NOMO-1 treated with dmso at 0.1 percent for 144 hours (cell line): ENCODE measurements around the gene CDON.

Experiments
- DNase-seq: peaks from one replicate; lab custom pipeline; 2025; ENCODE audit not compliant: unreplicated experiment; lab: John Stamatoyannopoulos, UW

The CDON gene

DNA sequence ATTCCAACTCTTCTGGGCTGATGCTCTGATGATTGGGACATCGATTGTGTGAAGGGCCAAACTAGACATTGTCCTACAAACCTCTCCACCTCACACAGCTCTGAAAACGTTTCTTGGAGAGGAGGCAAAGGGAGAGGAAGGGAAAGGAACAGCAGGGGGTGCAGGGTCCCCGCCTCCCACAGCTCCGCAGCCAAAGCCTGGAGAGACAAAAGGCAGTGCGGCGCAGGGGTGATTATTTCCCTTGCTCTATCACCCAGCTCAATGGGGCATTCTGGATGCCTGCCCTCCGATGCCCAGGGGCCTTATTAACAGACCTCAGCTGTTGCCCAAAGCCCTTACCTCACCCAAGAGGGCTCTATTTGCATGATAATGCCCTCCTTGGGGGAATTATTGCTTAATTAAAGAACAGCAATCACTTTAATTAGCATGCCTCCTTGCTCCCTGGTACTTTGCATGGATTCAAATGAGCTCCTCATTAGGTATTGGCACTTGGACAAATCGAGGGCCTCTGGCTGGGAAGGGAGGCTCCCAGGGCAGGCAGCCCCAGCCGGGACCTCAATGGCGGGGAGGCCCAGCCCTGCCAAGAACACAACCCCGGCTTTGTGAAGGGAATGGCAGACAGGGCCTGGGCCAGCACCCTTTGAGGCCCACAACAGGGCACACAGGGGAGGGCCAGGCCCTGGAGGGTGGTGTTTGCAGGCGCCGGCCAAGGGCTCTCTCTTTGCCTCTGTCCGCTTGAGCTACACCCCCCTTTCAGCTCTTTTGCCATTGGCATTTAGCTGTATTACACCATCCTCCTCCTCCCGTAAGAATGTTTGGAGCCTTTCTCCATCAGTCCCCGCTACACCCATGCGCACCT lies 19.8 kb upstream of the CDON start:
- no peak for DNase-seq

- DNase-seq, result no peak
Observed at GRCh38 chr11:126081915-126082250, 19.2 kb upstream of the CDON start.

GRCh38 chr11:126080161-126080941 lies 17.7 kb upstream of the CDON start:
- DNase-seq, result no peak

GRCh38 chr11:126079621-126080124 lies 17.0 kb upstream of the CDON start:
- no peak for DNase-seq

GRCh38 chr11:126076641-126077040 lies 14.0 kb upstream of the CDON start:
- no peak for DNase-seq

- no peak for DNase-seq
Observed at GRCh38 chr11:126072801-126073594, 10.3 kb upstream of the CDON start.

DNA sequence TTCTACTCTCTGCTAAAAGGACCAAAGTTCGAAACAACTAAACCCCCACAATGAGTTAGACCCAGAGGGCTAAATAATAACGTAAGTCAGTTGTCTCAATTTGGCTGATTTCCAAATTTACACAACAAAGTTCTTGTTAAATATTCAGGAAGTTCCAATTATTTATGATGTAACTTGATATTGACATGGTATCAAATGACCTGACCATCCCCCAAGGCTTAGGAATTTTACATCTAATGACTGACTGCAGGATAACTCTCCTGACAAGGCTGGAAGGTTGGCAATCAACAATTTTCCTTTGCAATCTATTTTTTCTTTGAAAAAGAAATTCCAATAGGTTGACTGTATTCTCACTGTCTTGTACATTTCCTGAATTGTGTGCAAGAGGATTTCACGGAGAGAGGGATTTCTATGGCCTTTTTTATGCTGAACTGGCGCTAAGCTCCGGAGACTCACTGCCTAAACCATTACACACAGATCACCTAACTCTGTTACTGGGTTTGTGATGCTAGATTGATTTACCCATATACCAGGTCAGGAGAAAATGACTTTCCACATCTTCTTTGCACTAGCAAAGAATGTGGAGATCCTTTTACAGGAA lies 9.6 kb upstream of the CDON start:
- no peak for DNase-seq

GRCh38 chr11:126063507-126063852 lies 814 bp upstream of the CDON start:
- no peak for DNase-seq

GRCh38 chr11:126061707-126062678 lies 673 bp downstream of the CDON start:
- DNase-seq, result no peak

DNA sequence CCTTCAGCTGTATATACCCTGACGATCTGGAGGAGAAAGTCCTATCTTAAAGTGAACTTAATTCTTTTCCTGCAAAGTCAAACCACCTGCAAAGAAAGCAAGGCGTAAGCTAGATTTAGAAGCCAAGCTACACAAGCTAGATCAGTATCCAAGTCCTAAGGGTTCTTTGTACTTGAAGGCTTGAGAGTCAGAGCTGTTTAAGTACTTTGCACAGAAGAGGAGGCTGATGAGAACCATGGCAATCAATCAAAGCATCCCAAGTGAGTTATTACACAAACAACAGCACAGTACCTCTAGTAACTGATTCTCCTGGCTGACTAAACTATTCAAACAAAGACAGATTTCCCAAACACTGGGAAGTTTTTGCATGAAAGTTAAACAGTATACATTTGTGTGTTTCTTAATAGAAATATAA lies 1.9 kb downstream of the CDON start:
- DNase-seq, result no peak

DNA sequence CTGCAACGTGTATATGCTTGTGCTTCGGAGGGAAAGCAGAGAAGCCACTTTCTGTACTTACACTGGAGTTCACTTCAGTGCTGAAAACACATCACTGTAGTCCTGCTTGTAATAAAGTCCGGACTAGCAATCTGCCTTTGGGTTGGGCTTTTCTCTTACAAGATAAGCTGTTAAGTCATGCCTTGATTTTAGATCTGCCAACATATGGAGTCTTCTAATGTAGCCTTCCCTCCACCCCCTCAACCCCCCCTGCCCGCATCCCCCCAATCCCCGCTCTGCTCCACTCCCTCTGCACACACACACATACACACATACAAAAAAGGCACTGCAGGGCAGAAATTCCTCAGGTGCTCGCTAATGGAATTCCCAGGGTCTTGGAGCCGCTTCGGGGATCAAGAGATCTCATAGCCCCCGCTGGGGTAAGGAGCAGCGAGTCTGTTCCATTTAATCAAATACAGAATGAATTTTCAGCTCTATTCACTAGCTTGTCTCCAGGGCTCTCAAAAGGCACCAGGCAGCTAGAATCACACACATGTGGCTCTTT lies 3.4 kb downstream of the CDON start:
- DNase-seq, result no peak

GRCh38 chr11:126058105-126058874 lies 4.4 kb downstream of the CDON start:
- no peak for DNase-seq

- no peak for DNase-seq
Observed at GRCh38 chr11:126054882-126055281, 7.8 kb downstream of the CDON start.

GRCh38 chr11:126054408-126054807 lies 8.3 kb downstream of the CDON start:
- DNase-seq, result no peak

DNA sequence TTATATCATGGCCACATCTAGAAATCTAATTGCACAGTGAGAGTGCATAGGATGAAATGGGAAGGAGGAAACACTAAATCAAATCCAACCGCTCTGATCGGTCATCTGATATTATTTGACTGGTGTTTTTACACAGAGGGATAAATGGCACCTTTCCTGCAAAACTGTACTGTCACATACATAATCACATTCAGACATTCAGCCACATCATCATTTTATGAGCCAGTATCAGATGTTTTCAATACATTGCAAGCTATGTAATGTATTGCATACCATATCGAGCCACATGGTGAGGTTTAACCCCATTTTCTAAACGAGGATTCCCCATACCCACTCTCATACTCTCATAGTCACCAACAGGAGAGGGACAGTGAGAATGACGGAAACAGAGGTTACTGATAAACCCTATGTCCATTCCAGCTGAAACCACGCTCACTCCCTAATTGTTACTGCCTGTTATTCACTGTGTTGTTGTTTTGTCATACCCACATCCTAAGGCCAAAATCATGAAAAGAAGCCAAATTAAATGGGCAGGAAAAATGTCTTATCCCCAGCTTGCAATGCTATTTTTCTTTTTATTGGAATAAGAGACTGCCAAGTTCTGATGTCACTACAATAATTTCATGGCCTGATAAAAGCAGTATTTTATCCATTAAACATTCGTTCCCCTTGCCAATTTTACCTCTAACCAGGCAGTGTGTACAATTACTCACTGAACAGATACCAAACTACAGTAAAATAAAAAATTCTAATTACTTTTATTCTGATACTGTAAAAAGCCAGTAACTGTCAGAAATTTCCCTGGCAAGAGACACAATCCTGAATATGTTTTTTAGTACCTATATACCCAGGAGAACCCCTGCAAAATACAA lies 9.0 kb downstream of the CDON start:
- no peak for DNase-seq

DNA sequence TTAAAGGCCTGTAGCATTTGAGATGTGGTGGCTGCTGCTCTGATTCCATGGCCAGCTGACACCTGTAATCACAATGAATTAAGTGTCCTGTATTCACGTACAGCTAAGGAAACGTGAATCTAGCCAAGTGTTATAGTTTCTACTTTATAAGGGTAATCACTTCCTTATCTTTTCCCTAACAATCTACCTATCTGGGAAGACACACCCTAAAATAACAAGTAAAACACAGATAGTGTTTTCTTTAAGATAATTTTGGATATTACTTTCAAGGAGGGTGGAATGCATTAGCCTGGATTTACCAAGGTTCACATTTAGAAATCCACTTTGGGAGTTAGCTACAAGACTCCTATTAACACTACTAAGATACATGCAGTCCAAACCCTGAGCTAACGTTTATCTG lies 11.5 kb downstream of the CDON start:
- DNase-seq, result no peak

DNA sequence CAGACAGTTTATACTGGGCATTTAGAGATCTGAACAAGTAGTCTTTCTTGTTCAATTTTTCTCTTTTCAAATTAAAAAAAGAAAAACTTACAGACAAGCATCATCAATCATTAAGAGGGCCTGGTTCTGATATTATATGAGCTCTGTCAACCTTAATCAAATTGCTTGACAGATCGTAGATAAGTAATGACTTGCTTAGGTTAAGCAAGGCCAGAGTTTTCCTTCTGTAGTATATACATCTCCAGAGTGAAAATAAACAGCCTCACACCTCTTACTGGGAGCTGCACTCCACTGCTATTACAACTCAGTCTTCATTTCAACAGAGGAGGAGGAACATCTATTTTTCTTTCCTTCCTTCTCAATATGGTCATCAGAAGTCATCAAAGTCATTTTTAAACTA lies 13.5 kb downstream of the CDON start:
- no peak for DNase-seq

DNA sequence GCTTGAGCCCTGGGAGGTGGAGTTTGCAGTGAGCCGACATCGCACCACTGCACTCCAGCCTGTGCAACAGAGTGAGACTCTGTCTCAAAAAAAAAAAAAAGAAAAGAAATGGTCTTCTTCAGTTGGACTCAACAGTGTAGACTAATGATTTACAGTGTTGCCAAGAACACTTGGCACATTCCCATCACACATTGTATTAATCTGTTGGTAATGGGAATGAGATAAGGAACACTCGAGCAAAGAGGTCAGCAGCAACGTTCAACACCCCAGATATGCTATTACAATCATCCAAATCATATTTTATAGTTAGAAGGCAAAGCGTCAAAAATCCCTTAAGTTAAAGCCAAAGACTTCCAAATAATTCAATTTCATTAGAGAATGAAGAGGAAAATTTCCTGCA lies 14.5 kb downstream of the CDON start:
- no peak for DNase-seq
